Endothelial cell of umbilical vein (primary cell): ENCODE measurements around the gene CMTM2. TPM values are rescaled to one million over a fixed set of nuclear protein-coding genes. Genes with fewer than 3 reads are reported as not detected.
"Not testable (repeated sequence)": the region's sequence is repeated elsewhere in the genome, so short reads cannot be mapped to it uniquely, and the experiment has no call there.

Source experiments
- BruUV-seq: library from RNA; stranded (reverse); fragments of 400-500 nt; replicated peaks from 2 replicates; lab custom pipeline; 2021; lab: Mats Ljungman, UMichigan
- CTCF ChIA-PET: fragments of 300-600, 350-600 bp; sonication (Branson Sonifier 250); formaldehyde crosslinking; loops from one replicate; lab custom pipeline; 2021; ENCODE audit warnings: antibody characterized with exemption, inconsistent platforms; lab: Charles Lee
- POLR2A ChIA-PET: fragments of 300-600, 350-600 bp; sonication (Branson Sonifier 250); formaldehyde crosslinking; loops from one replicate; lab custom pipeline; 2021; ENCODE audit warnings: antibody characterized with exemption, inconsistent platforms; lab: Charles Lee
- DNase-seq: peaks from one replicate; pipeline ENCODE4 v3.0.0-alpha.2; 2011; ENCODE audit warnings: low read depth, low spot score
- FAIRE-seq: peaks from 2 replicates; lab custom pipeline; 2011; peaks lifted over from hg19 to GRCh38; lab: Jason Lieb, UNC
- H2AFZ ChIP-seq: 2 replicates; pipeline ENCODE4 v1.6.0; 2012; ENCODE audit warnings: low read depth, low read length, control low read depth, inconsistent platforms
- H3K27ac ChIP-seq: 2 replicates; pipeline ENCODE4 v1.5.1; 2011; ENCODE audit warnings: low read depth, mild to moderate bottlenecking, control low read depth, low read length, moderate library complexity; ENCODE audit not compliant: insufficient read depth
- H3K27me3 ChIP-seq, 2 experiments: 2 replicates each; pipeline versions ENCODE4 v1.6.0 to v1.6.1; 2011; ENCODE audit warnings: low read length in 2 of 2, mixed read lengths in 1 of 2; ENCODE audit not compliant: control insufficient read depth in 2 of 2, insufficient read depth in 2 of 2
- H3K36me3 ChIP-seq, 2 experiments: 2 replicates in 1 of 2; 3 replicates in 1 of 2; pipeline ENCODE4 v1.5.1; 2011; ENCODE audit warnings: low read length in 2 of 2, mild to moderate bottlenecking in 1 of 2, moderate library complexity in 1 of 2; ENCODE audit not compliant: control insufficient read depth in 2 of 2, insufficient read depth in 2 of 2; ENCODE audit errors: extremely low read depth in 1 of 2
- H3K4me1 ChIP-seq: 3 replicates; pipeline ENCODE4 v1.5.1; 2011; ENCODE audit warnings: mild to moderate bottlenecking, low read length; ENCODE audit not compliant: control insufficient read depth, insufficient read depth; ENCODE audit errors: extremely low read depth
- H3K4me2 ChIP-seq: 2 replicates; pipeline ENCODE4 v1.6.1; 2011; ENCODE audit warnings: low read length, control low read depth, mixed read lengths; ENCODE audit not compliant: insufficient read depth
- H3K4me3 ChIP-seq, 3 experiments: fragments of 200-600 bp in 1 of 3; sonication (generic), shearing (Covaris generic) in 1 of 3; replicated peaks in 1 of 3; 2 replicates each; pipeline ENCODE4 v1.5.1; 2011 to 2016; ENCODE audit warnings: control low read depth in 3 of 3, low read length in 3 of 3, mild to moderate bottlenecking in 2 of 3, inconsistent platforms in 1 of 3, low read depth in 1 of 3, moderate library complexity in 1 of 3; ENCODE audit not compliant: insufficient read depth in 1 of 3
- H3K79me2 ChIP-seq: 2 replicates; pipeline ENCODE4 v1.6.0; 2012; ENCODE audit warnings: low read length, inconsistent platforms; ENCODE audit not compliant: control insufficient read depth, insufficient read depth
- H3K9ac ChIP-seq: replicated peaks from 2 replicates; pipeline ENCODE3; 2011; ENCODE audit warnings: low read length, control low read depth; ENCODE audit not compliant: insufficient read depth; ENCODE audit errors: extremely low read depth
- H3K9me1 ChIP-seq: replicated peaks from 3 replicates; pipeline ENCODE4 v1.6.0; 2011; ENCODE audit warnings: mild to moderate bottlenecking, low read length; ENCODE audit not compliant: control insufficient read depth, insufficient read depth; ENCODE audit errors: extremely low read depth
- H3K9me3 ChIP-seq: replicated peaks from 2 replicates; pipeline ENCODE4 v1.5.1; 2012; ENCODE audit warnings: low read length, inconsistent platforms; ENCODE audit not compliant: control insufficient read depth, insufficient read depth
- H4K20me1 ChIP-seq: replicated peaks from 2 replicates; pipeline ENCODE3; 2011; ENCODE audit warnings: mild to moderate bottlenecking, low read length; ENCODE audit not compliant: control insufficient read depth, insufficient read depth; ENCODE audit errors: extremely low read depth
- EZH2 ChIP-seq: IDR thresholded peaks from 2 replicates; pipeline ENCODE4 v1.6.1; 2012; ENCODE audit warnings: borderline replicate concordance, low read depth, mild to moderate bottlenecking, moderate library complexity, low read length, inconsistent platforms; ENCODE audit not compliant: severe bottlenecking
- FOS ChIP-seq: IDR thresholded peaks from 2 replicates; pipeline ENCODE4 v1.6.1; 2011; ENCODE audit warnings: mild to moderate bottlenecking, low read length, moderate library complexity, borderline replicate concordance; ENCODE audit not compliant: insufficient read depth
- GATA2 ChIP-seq: IDR thresholded peaks from 2 replicates; pipeline ENCODE4 v1.7.0; 2011; ENCODE audit warnings: low read depth, mild to moderate bottlenecking, moderate library complexity, mixed read lengths, low read length; ENCODE audit not compliant: insufficient read length, insufficient read depth
- JUN ChIP-seq: IDR thresholded peaks from 2 replicates; pipeline ENCODE4 v1.6.1; 2011; ENCODE audit warnings: borderline replicate concordance, low read depth; ENCODE audit not compliant: insufficient read length, insufficient read depth
- MYC ChIP-seq: IDR thresholded peaks from one replicate; pipeline ENCODE4 v1.6.1; 2011; ENCODE audit warnings: mild to moderate bottlenecking, low read depth, low read length
- POLR2A ChIP-seq: IDR thresholded peaks from 2 replicates; pipeline ENCODE4 v1.6.1; 2012; ENCODE audit warnings: low read depth, mild to moderate bottlenecking, control low read depth, low read length
- POLR2AphosphoS5 ChIP-seq: IDR thresholded peaks from 2 replicates; pipeline ENCODE4 v1.6.1; 2012; ENCODE audit warnings: low read depth, mild to moderate bottlenecking, control low read depth, low read length, moderate library complexity; ENCODE audit not compliant: insufficient read depth
- dilution Hi-C: fragments of 300-500 bp; cut with MboI; formaldehyde crosslinking; loops from one replicate; pipeline ENCODE4 v1.15.0; 2019; ENCODE audit warnings: low sequenced_read_pairs; ENCODE audit not compliant: extremely low pct_ligation_motif_present
- intact Hi-C: fragments of 100-400 bp; cut with micrococcal nuclease; formaldehyde crosslinking; loops from one replicate; pipeline ENCODE4 v1.10.0; 2022
- polyA plus RNA-seq, 4 experiments: library from polyadenylated mRNA; depleted of rRNA in 3 of 4; stranded (reverse) in 3 of 4; unstranded in 1 of 4; fragments of >200 nt; gene quantifications; 2 replicates each; pipeline versions ENCODE4 v1.2.1 to v1.2.3, GENCODE V29; 2011 to 2012; ENCODE audit warnings: missing spikeins in 1 of 4
- total RNA-seq: library from RNA; stranded (reverse); gene quantifications from 2 replicates; pipeline ENCODE4 v1.2.3, GENCODE V29; 2021
- TF ChIP-seq, protein P1 (sequence below): IDR thresholded peaks from 2 replicates; pipeline ENCODE4 v1.6.1; 2011; ENCODE audit not compliant: insufficient read depth, insufficient read length
- TF ChIP-seq, protein P2 (sequence below), 2 donors: IDR thresholded peaks; 1 replicate in 1 of 2; 2 replicates in 1 of 2; pipeline ENCODE4 v1.5.1; 2011; ENCODE audit warnings: low read length in 2 of 2, mild to moderate bottlenecking in 2 of 2, moderate library complexity in 2 of 2, control low read depth in 1 of 2, inconsistent platforms in 1 of 2, low read depth in 1 of 2; ENCODE audit not compliant: insufficient read depth in 1 of 2; ENCODE audit errors: extremely low read depth in 1 of 2

CMTM2 gene
- total and polyA plus RNA-seq, 2 donors (not counting 3 experiments of a cell fraction or from before 2014, with no cell fraction given): not detected

DNA sequence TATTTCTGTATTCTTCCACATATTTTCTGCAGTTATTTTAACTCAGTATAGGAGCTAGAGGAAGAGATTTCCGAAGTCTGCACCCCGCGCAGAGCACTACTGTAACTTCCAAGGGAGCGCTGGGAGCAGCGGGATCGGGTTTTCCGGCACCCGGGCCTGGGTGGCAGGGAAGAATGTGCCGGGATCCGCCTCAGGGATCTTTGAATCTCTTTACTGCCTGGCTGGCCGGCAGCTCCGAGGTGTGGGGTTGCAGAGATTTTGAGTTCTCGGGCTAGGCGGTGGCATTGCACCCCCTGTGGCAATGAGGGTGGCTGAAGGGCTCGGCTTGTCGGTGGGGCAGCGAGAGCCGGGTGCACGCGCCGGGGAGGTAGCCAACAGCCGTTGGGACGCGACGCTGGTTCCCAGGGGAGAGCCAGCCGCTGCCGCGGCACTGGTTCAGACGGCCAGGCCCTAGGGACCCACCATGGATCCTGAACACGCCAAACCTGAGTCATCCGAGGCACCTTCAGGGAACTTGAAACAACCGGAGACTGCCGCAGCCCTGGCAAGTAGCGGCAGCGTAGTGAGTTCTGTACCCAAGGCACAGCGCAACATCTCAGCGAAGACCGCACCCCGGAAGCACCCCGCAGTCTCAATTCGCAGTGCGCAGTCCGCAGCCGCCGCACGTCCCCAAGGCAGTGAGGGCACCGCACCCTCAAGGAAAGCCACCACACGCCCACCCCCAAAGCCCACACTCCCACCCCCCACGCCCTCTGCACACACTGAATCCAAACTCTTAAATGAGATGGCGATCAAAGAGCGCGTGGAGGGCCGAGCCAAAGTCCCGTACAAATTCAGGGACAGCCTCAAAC is 13.0 kb upstream of the CMTM2 start, which contains the start of gene CMTM1:
Gene CMTM1 (plus strand): TSS at position 389 of the 851 bp plus-strand sequence. CDS start 75 bp downstream, at position 464.
- intact Hi-C loops: loop anchor here (5.0 kb wide), 1 partner anchor 49 kb away; no protein-coding TSS in a partner anchor
- ChIA-PET POLR2A (no interaction called here), CTCF (interaction anchor here (1.6 to 3.1 kb wide), 3 partner anchors 13 to 51 kb away, joined by 8 to 15 read pairs (median 15); partner anchors contain the start of gene CKLF)
- H3K9me1 ChIP-seq: no peaks in the 10 kb centered on the region
- DNase-seq (no peak), FAIRE-seq (no peak)
- no peaks in the 10 kb centered on the region for H3K9me3 ChIP-seq
- peaks cover 0 to 14% of the 10 kb centered on the region in 2 experiments for H3K36me3 ChIP-seq
- H3K27ac ChIP-seq: peak within 1 kb of the TSS; percentile 82
- dilution Hi-C loops: no loop called here
- no peak within 1 kb of the TSS for H3K9ac ChIP-seq
- BruUV-seq: no TSS peak
- H3K27me3 ChIP-seq: no peaks in the 10 kb centered on the region
- no peaks in the 10 kb centered on the region for H4K20me1 ChIP-seq
- TF ChIP-seq, protein P1, sequence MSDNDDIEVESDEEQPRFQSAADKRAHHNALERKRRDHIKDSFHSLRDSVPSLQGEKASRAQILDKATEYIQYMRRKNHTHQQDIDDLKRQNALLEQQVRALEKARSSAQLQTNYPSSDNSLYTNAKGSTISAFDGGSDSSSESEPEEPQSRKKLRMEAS: no peak
- TF ChIP-seq POLR2AphosphoS5 (no peak), POLR2A (no peak), GATA2 (no peak), MYC (no peak), FOS (no peak), JUN (no peak), EZH2 (no peak)
- TF ChIP-seq, protein P2, sequence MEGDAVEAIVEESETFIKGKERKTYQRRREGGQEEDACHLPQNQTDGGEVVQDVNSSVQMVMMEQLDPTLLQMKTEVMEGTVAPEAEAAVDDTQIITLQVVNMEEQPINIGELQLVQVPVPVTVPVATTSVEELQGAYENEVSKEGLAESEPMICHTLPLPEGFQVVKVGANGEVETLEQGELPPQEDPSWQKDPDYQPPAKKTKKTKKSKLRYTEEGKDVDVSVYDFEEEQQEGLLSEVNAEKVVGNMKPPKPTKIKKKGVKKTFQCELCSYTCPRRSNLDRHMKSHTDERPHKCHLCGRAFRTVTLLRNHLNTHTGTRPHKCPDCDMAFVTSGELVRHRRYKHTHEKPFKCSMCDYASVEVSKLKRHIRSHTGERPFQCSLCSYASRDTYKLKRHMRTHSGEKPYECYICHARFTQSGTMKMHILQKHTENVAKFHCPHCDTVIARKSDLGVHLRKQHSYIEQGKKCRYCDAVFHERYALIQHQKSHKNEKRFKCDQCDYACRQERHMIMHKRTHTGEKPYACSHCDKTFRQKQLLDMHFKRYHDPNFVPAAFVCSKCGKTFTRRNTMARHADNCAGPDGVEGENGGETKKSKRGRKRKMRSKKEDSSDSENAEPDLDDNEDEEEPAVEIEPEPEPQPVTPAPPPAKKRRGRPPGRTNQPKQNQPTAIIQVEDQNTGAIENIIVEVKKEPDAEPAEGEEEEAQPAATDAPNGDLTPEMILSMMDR (IDR thresholded peaks at IDR 0.05; ENCODE audit: extremely low read depth in 1 of 2, insufficient read depth in 1 of 2, low read depth in 1 of 2, low read length in 2 of 2): no peak
- H3K4me2 ChIP-seq: peak within 1 kb of the TSS; percentile 40
- peaks cover 15% of the 10 kb centered on the region for H3K79me2 ChIP-seq
- peaks cover 45% of the 10 kb centered on the region for H3K4me1 ChIP-seq
- H3K4me3 ChIP-seq: no peak within 1 kb of the TSS
- no peak within 1 kb of the TSS for H2AFZ ChIP-seq

DNA sequence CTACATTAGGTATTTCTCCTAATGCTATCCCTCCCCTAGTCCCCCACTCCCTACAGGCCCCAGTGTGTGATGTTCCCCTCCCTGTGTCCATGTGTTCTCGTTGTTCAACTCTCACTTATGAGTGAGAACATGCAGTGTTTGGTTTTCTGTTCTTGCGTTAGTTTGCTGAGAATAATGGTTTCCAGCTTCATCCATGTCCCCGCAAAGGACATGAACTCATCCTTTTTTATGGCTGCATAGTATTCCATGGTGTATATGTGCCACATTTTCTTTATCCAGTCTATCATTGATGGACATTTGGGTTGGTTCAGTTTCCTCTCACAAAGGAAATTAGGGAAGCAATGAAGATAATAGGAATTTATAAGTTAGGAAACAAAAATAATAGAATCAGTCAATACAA is 12.0 kb upstream of the CMTM2 start:
- FAIRE-seq, H3K27me3 ChIP-seq, H3K9ac ChIP-seq, H2AFZ ChIP-seq, H3K4me2 ChIP-seq, H3K4me3 ChIP-seq, DNase-seq, POLR2A ChIA-PET, CTCF ChIA-PET, H3K27ac ChIP-seq, H4K20me1 ChIP-seq, H3K9me3 ChIP-seq, BruUV-seq, H3K9me1 ChIP-seq, dilution Hi-C loops: not testable (repeated sequence)
- intact Hi-C loops: loop anchor here (5.0 kb wide), 1 partner anchor 50 kb away; no protein-coding TSS in a partner anchor
- peaks cover 0 to 14% of the 10 kb centered on the region in 2 experiments for H3K36me3 ChIP-seq
- peaks cover 45% of the 10 kb centered on the region for H3K4me1 ChIP-seq
- H3K79me2 ChIP-seq: peaks cover 15% of the 10 kb centered on the region
